Measurements from ENCODE around the gene ENAH.

Gene ENAH

GRCh38 chr1:225440380-225441221 lies 212.3 kb downstream of the ENAH start:
- no peak overlapping the region for H3K4me3 ChIP-seq (ENCODE audit: low read length)
- no peak for DNase-seq (ENCODE audit: low read depth)
- TF ChIP-seq CTCF (conservative IDR thresholded peaks at IDR 0.05; ENCODE audit: low read depth, low read length), result no peak

GRCh38 chr1:225437710-225438437 lies 215.0 kb downstream of the ENAH start:
- TF ChIP-seq CTCF (conservative IDR thresholded peaks at IDR 0.05; ENCODE audit: low read depth, low read length), result peak; percentile 74
- H3K4me3 ChIP-seq (ENCODE audit: low read length), result no peak overlapping the region
- no peak for DNase-seq (ENCODE audit: low read depth)
